GM12865 (cell line): ENCODE results near the gene NKAP.
"Not testable (repeated sequence)": the region's sequence is repeated elsewhere in the genome, so short reads cannot be mapped to it uniquely, and the experiment has no call there.

Experiments used
- DNase-seq: peaks from one replicate; pipeline ENCODE4 v3.0.0; 2010; ENCODE audit warnings: low read depth
- H3K4me3 ChIP-seq: 2 replicates; pipeline ENCODE4 v1.5.1; 2011; ENCODE audit warnings: mild to moderate bottlenecking, low read depth, low read length, control low read depth
- CTCF ChIP-seq: IDR thresholded peaks from 2 replicates; pipeline ENCODE4 v1.5.1; 2011; ENCODE audit warnings: low read length, control low read depth, low read depth, inconsistent platforms; ENCODE audit not compliant: insufficient read depth; ENCODE audit errors: missing control alignments

NKAP gene

GRCh38 chrX:119983494-119983893, 39.9 kb upstream of the NKAP start:
- H3K4me3 ChIP-seq, result no peak overlapping the region
- no peak for TF ChIP-seq CTCF
- no peak for DNase-seq

- no peak overlapping the region for H3K4me3 ChIP-seq
- DNase-seq, result no peak
- TF ChIP-seq CTCF, result no peak
Measured at GRCh38 chrX:119982145-119982544, 38.6 kb upstream of the NKAP start.

- no peak overlapping the region for H3K4me3 ChIP-seq
- TF ChIP-seq CTCF, result peak; percentile 58
- DNase-seq, result peak; percentile 45
Measured at GRCh38 chrX:119981286-119982070, 37.9 kb upstream of the NKAP start.

- H3K4me3 ChIP-seq, DNase-seq: not testable (repeated sequence)
Measured at GRCh38 chrX:119977172-119977571, 33.6 kb upstream of the NKAP start.

- TF ChIP-seq CTCF, result no peak
- no peak for DNase-seq
- H3K4me3 ChIP-seq, result no peak overlapping the region
Measured at GRCh38 chrX:119971184-119971583, 27.6 kb upstream of the NKAP start.

GRCh38 chrX:119970574-119970973, 27.0 kb upstream of the NKAP start:
- no peak for TF ChIP-seq CTCF
- DNase-seq, result no peak
- H3K4me3 ChIP-seq, result no peak overlapping the region

- not testable (repeated sequence) for H3K4me3 ChIP-seq, DNase-seq
Measured at GRCh38 chrX:119966837-119967236, 23.3 kb upstream of the NKAP start.

- no peak for TF ChIP-seq CTCF
- no peak overlapping the region for H3K4me3 ChIP-seq
- no peak for DNase-seq
Measured at GRCh38 chrX:119960625-119961024, 17.1 kb upstream of the NKAP start.

GRCh38 chrX:119955807-119956570, 12.4 kb upstream of the NKAP start:
- not testable (repeated sequence) for H3K4me3 ChIP-seq, DNase-seq
